K562 (cell line): ENCODE data around the gene ACTRT3. TPM values are rescaled to one million over a fixed set of nuclear protein-coding genes. Genes with fewer than 3 reads are reported as not detected.

Source experiments
- ATAC-seq: fragments of 200-7000 bp; cut with Tn5 transposase; 3 replicates; pipeline ENCODE4 v1.9.1; 2020; ENCODE audit warnings: moderate library complexity
- BruUV-seq: library from RNA; stranded (reverse); fragments of 400-500 nt; replicated peaks from 2 replicates; lab custom pipeline; 2021; lab: Mats Ljungman, UMichigan
- CTCF ChIA-PET: fragments of 300-600 bp; formaldehyde crosslinking; extraction: SDS; loops from one replicate; lab custom pipeline; 2021; ENCODE audit warnings: low intra/inter-chr PET ratio; lab: Yijun Ruan, JAX
- POLR2A ChIA-PET: fragments of 300-600, 350-650 bp; sonication (Branson Sonifier 250); formaldehyde crosslinking; extraction: SDS; loops from one replicate; lab custom pipeline; 2021; ENCODE audit warnings: antibody characterized with exemption, inconsistent platforms; lab: Yijun Ruan, JAX
- DNase-seq, 4 experiments: peaks; one replicate each; pipeline versions ENCODE4 v3.0.0 to v3.0.0-alpha.2; 2011 to 2018; ENCODE audit warnings: low spot score in 3 of 4, mixed read lengths in 3 of 4; ENCODE audit errors: extremely low read depth in 1 of 4
- FAIRE-seq: peaks from 2 replicates; lab custom pipeline; 2011; peaks lifted over from hg19 to GRCh38; lab: Jason Lieb, UNC
- H2AFZ ChIP-seq: 2 replicates; pipeline ENCODE4 v1.6.0; 2011; ENCODE audit warnings: low read depth, low read length, control low read depth, inconsistent platforms
- H3K27ac ChIP-seq: fragments of 200-600 bp; 3 replicates; pipeline ENCODE4 v1.8.0; 2011; ENCODE audit warnings: low read depth, mild to moderate bottlenecking, control low read depth, inconsistent platforms, low read length, moderate library complexity, mixed read lengths; ENCODE audit errors: extremely low read depth
- H3K27me3 ChIP-seq, 2 experiments: fragments of 300-600 bp in 1 of 2; 2 replicates in 1 of 2; 3 replicates in 1 of 2; pipeline versions ENCODE4 v1.6.0 to v1.8.0; 2011; ENCODE audit warnings: inconsistent platforms in 2 of 2, low read length in 2 of 2, mild to moderate bottlenecking in 1 of 2, mixed read lengths in 1 of 2, moderate library complexity in 1 of 2; ENCODE audit not compliant: control insufficient read depth in 2 of 2, insufficient read depth in 2 of 2
- H3K36me3 ChIP-seq: fragments of 300-600 bp; 3 replicates; pipeline ENCODE4 v1.8.0; 2011; ENCODE audit warnings: mild to moderate bottlenecking, low read length, inconsistent platforms; ENCODE audit not compliant: control insufficient read depth, insufficient read depth
- H3K4me1 ChIP-seq, 2 experiments: fragments of 200-600 bp in 1 of 2; replicated peaks in 1 of 2; 2 replicates in 1 of 2; 3 replicates in 1 of 2; pipeline versions ENCODE4 v1.5.1 to v1.8.0; 2011; ENCODE audit warnings: inconsistent platforms in 2 of 2, low read length in 2 of 2, mild to moderate bottlenecking in 1 of 2, mixed read lengths in 1 of 2, moderate library complexity in 1 of 2; ENCODE audit not compliant: control insufficient read depth in 2 of 2, insufficient read depth in 2 of 2
- H3K4me2 ChIP-seq: 2 replicates; pipeline ENCODE4 v1.6.1; 2011; ENCODE audit warnings: low read length, control low read depth, inconsistent platforms, mixed read lengths; ENCODE audit not compliant: insufficient read depth
- H3K4me3 ChIP-seq: fragments of 200-600 bp; sonication (generic), shearing (Covaris generic); 2 replicates; pipeline ENCODE4 v1.5.1; 2016; ENCODE audit warnings: control low read depth, inconsistent platforms
- H3K79me2 ChIP-seq: fragments of 200-600 bp; 3 replicates; pipeline ENCODE4 v1.8.0; 2011; ENCODE audit warnings: low read length, inconsistent platforms; ENCODE audit not compliant: control insufficient read depth, insufficient read depth
- H3K9ac ChIP-seq, 2 experiments: 2 replicates each; pipeline versions ENCODE4 v1.6.0 to v1.6.1; 2011; ENCODE audit warnings: low read depth in 2 of 2, low read length in 2 of 2, control low read depth in 1 of 2, inconsistent platforms in 1 of 2, mild to moderate bottlenecking in 1 of 2, mixed read lengths in 1 of 2; ENCODE audit not compliant: insufficient read depth in 1 of 2
- H3K9me1 ChIP-seq: one replicate; pipeline ENCODE4 v1.6.0; 2011; ENCODE audit warnings: inconsistent platforms, mild to moderate bottlenecking, low read length, moderate library complexity; ENCODE audit not compliant: control insufficient read depth, insufficient read depth
- H3K9me3 ChIP-seq: replicated peaks from 2 replicates; pipeline ENCODE4 v1.5.1; 2011; ENCODE audit warnings: low read depth, low read length, inconsistent platforms; ENCODE audit not compliant: control insufficient read depth, insufficient read depth
- H4K20me1 ChIP-seq: replicated peaks from 2 replicates; pipeline ENCODE4 v1.6.1; 2011; ENCODE audit warnings: low read length, inconsistent platforms, mixed read lengths; ENCODE audit not compliant: control insufficient read depth, insufficient read depth
- HCFC1 ChIP-seq: IDR thresholded peaks from 2 replicates; pipeline ENCODE4 v1.6.1; 2012; ENCODE audit warnings: low read depth, low read length, improper control_type of control experiment
- MEIS2 ChIP-seq: fragments of 450-650 bp; IDR thresholded peaks from 2 replicates; pipeline ENCODE4 v1.6.1; 2014; ENCODE audit warnings: mild to moderate bottlenecking; ENCODE audit not compliant: partially characterized antibody
- MXD1 ChIP-seq: fragments of 250-450 bp; sonication (Bioruptor Pico); IDR thresholded peaks from 2 replicates; pipeline ENCODE4 v1.8.0; 2021; ENCODE audit warnings: borderline replicate concordance, mild to moderate bottlenecking, moderate library complexity; ENCODE audit not compliant: poor library complexity, severe bottlenecking
- NKRF ChIP-seq: fragments of 450-650 bp; IDR thresholded peaks from 2 replicates; pipeline ENCODE4 v1.6.1; 2016; ENCODE audit warnings: borderline replicate concordance
- POLR2AphosphoS5 ChIP-seq: IDR thresholded peaks from 2 replicates; pipeline ENCODE4 v1.6.1; 2011; ENCODE audit warnings: mild to moderate bottlenecking, low read depth, low read length, moderate library complexity; ENCODE audit not compliant: control insufficient read depth, insufficient read depth
- PRDM10 ChIP-seq: fragments of 450-650 bp; IDR thresholded peaks from 2 replicates; pipeline ENCODE4 v1.6.1; 2018; ENCODE audit not compliant: partially characterized antibody
- SAFB ChIP-seq: fragments of 200-400 bp; formaldehyde crosslinking; IDR thresholded peaks from 2 replicates; pipeline ENCODE4 v1.6.1; 2017; ENCODE audit warnings: low read depth, low read length, borderline replicate concordance
- ZMIZ1 ChIP-seq, 2 experiments: fragments of 150-350 bp in 1 of 2; IDR thresholded peaks; 2 replicates each; pipeline ENCODE4 v1.6.1; 2012 to 2016; ENCODE audit warnings: low read depth in 2 of 2, low read length in 2 of 2, mild to moderate bottlenecking in 1 of 2, moderate library complexity in 1 of 2
- WGBS: fragments of 100-300 bp; shearing (Covaris generic); methylation state at CpG from one replicate; pipeline ENCODE4 v1.1.6; 2016; ENCODE audit warnings: low coverage, mixed read lengths; ENCODE audit not compliant: insufficient coverage; ENCODE audit errors: missing lambda C conversion rate; 5-methylcytosine and 5-hydroxymethylcytosine counted together
- in situ Hi-C: fragments of 300-500 bp; cut with MboI; formaldehyde crosslinking; loops from 4 replicates; pipeline ENCODE4 v1.15.0; 2018; ENCODE audit warnings: inconsistent platforms, mixed read lengths
- intact Hi-C: fragments of 100-400 bp; cut with micrococcal nuclease; formaldehyde crosslinking; loops from 2 replicates; pipeline ENCODE4 v1.14.2; 2022
- polyA plus RNA-seq, 8 experiments: library from polyadenylated mRNA; depleted of rRNA in 4 of 8; stranded (reverse) in 5 of 8; unstranded in 3 of 8; fragments of >200 nt; fragmentation: Nextera tagmentation in 2 of 8; fragmentation: Illumina TruSeq in 1 of 8; extraction: Ambion mirVana in 2 of 8; extraction: Trizol in 1 of 8; gene quantifications; 2 replicates each; pipeline versions ENCODE4 v1.2.1 to v1.2.3, GENCODE V29; 2011 to 2014; ENCODE audit warnings: inconsistent platforms in 1 of 8, missing spikeins in 1 of 8
- total RNA-seq, 7 experiments: library from RNA; depleted of rRNA in 6 of 7; stranded (reverse); fragments of >200 nt in 6 of 7; fragmentation: Illumina TruSeq in 2 of 7; extraction: Trizol in 2 of 7; gene quantifications; 2 replicates each; pipeline versions ENCODE4 v1.2.1 to v1.2.3, GENCODE V29; 2011 to 2021; ENCODE audit warnings: low replicate concordance in 1 of 7

ACTRT3 gene
- total and polyA plus RNA-seq, 9 of the 15 experiments (the other 6 are each of a cell fraction or from before 2014, with no cell fraction given), result 0.06 to 0.11 (median 0.07) TPM; not detected in 5

GRCh38 chr3:169772897-169773816, 3.8 kb upstream of the ACTRT3 start, which contains the start of gene MYNN:
MYNN (plus strand) TSS chr3:169773396; CDS start chr3:169774296, 900 bp downstream.
- Histone ChIP-seq H3K27ac (peak within 1 kb of the TSS; percentile 98), H3K36me3 (peaks cover 41% of the 10 kb centered on the region), H3K4me2 (peak within 1 kb of the TSS; percentile 98), H3K4me1 (peaks cover 10 to 13% of the 10 kb centered on the region in 2 experiments; a peak in 3 of 5 replicates), H3K9me3 (peaks cover 4% of the 10 kb centered on the region; the same call in 1 of the 2 replicates), H3K27me3 (no peaks in the 10 kb centered on the region), H3K9me1 (no peaks in the 10 kb centered on the region), H3K9ac (peak within 1 kb of the TSS; percentile 96 to 100), H4K20me1 (no peaks in the 10 kb centered on the region), H2AFZ (peak within 1 kb of the TSS; percentile 97), H3K4me3 (peak within 1 kb of the TSS; percentile 89), H3K79me2 (peaks cover 50% of the 10 kb centered on the region)
- in situ Hi-C loops (no loop called here), intact Hi-C loops (no loop called here)
- TSS peak; percentile 98 for BruUV-seq
- ATAC-seq, result peak; percentile 95
- CTCF ChIA-PET, result no interaction called here
- WGBS, result 1% methylated on average over 53 of the region's 61 CpGs
- POLR2A ChIA-PET, result interaction anchor here (0.6 to 2.4 kb wide), 12 partner anchors 9 to 733 kb away, joined by 3 to 16 read pairs (median 3); partner anchors contain the start of gene TERC
- peak; percentile 99 for FAIRE-seq
- peak; percentile 76 to 95 (median 82) for DNase-seq
- TF ChIP-seq NKRF, result peak; percentile 37
- TF ChIP-seq SAFB, result peak; percentile 68; the same call in 1 of the 2 replicates
- no peak for TF ChIP-seq PRDM10
- no peak; a peak in 1 of 4 replicates for TF ChIP-seq ZMIZ1 (IDR thresholded peaks at IDR 0.05; ENCODE audit: low read depth in 2 of 2, low read length in 2 of 2)
- TF ChIP-seq HCFC1, result peak; percentile 34
- no peak for TF ChIP-seq MXD1 (CRISPR knock-in tag)
- TF ChIP-seq POLR2AphosphoS5, result peak; percentile 87
- no peak for TF ChIP-seq MEIS2
